GM12892 (cell line): ENCODE measurements around the gene PITX1.

ENCODE experiments used
- POLR2A ChIP-seq: IDR thresholded peaks from 2 replicates; pipeline ENCODE4 v1.6.1; 2011; ENCODE audit warnings: low read depth, low read length, control low read depth
- POLR2AphosphoS5 ChIP-seq: IDR thresholded peaks from 2 replicates; pipeline ENCODE4 v1.6.1; 2011; ENCODE audit warnings: low read depth, low read length, control low read depth
- TAF1 ChIP-seq: IDR thresholded peaks from 2 replicates; pipeline ENCODE4 v1.6.1; 2011; ENCODE audit warnings: low read depth, mild to moderate bottlenecking, control low read depth, low read length, borderline replicate concordance

DNA sequence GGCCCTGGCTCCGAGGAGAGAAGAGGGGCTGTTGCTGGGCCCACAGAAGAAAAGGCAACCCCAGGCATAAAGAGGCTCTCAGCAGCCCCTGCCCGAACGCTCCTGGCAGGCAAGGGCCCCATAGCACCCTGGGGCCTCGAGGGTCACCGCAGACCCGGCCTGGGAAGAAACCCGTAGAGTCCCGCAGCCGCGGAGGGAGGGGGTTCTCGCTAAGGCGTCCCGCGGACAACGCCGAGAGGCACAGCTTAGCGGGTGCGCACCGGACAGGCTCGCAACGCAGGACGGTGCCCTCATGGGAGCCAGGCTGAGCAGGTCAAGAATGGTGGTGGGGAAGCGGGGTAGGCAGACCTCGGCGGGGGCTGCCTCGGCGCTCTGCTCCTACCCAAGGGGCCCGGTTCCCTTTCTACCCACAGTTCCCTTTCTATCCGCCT lies 6.7 kb downstream of the PITX1 start:
- TF ChIP-seq POLR2A (no peak), POLR2AphosphoS5 (no peak), TAF1 (no peak)
